Colon (tissue), 2 donors: Measurements from ENCODE around the gene DVL2.
"Not testable (repeated sequence)": the region's sequence is repeated elsewhere in the genome, so short reads cannot be mapped to it uniquely, and the experiment has no call there.

Experiments used
- FAIRE-seq: peaks from 2 replicates; lab custom pipeline; 2012; peaks lifted over from hg19 to GRCh38; lab: Jason Lieb, UNC
- donor health status: control.
- donor health status: control.

DVL2 gene

GRCh38 chr17:7195971-7196370 is 38.3 kb downstream of the DVL2 start:
- FAIRE-seq = no peak

GRCh38 chr17:7192271-7192937 is 41.9 kb downstream of the DVL2 start:
- FAIRE-seq = no peak

DNA sequence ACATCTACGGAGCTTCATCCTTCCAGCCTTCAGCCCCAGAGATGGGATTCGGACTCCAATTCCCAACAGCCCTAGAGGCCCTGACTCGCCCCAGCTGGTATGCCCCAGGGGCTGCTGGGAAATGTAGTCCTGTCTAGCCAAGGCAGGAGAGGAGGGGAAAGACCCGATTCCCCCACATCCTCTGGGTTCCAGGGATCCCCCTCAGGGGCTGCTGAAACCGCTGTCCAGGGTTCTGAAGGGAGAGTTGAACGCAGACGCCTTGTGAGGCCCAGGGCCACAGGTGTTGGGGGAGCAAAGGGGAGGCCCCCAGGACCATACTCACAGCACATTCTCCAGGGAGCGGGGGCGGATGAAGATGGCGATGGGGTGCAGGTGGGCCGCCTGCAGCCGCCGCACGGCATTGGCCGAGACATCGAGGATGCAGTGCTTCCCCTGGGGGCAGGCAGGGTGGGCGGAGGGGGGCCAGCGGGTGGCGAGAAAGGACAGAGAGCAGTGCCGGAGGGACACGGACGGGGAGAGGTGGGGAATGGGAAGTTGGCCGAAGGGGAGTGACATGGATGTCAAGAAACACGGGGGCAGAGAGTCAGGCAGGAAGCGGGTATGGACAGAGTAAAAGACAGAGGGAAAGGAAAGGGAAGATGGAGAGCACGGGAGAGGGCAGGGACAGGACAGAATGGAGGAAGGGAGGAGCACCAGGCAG is 42.6 kb downstream of the DVL2 start:
- no peak for FAIRE-seq

- no peak for FAIRE-seq
Measured at GRCh38 chr17:7191069-7191468, 43.2 kb downstream of the DVL2 start.

DNA sequence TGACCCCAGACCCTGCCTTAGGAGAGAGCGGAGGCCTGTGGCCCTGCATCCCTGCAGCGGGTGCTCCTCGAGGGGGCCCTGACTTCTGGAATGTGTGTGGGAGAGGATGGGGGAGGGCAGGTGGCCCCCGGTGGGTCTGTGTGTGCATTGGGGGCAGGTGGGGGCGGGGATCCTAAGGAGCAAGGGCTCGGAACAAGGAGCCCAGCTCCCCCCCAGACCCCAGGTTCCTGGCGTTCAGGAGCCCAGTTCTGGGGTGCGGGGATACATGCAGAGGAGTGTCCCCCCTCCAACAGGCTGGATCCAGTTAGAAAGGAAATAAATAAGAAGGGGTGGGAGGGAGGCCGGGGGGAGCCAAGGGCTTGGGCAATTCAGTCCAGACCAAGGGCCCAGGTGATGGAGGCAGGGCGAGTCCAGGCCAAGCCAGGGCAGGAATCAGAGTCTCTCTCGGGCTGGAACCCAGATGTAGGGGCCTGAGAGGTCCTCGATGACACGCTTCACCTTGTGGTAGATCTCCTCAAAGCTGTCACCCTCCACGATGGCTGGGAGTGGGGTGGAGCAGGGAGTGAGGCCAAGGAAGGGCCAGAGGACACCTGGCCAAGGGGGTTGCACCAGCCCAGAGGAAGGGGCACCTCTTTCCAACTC is 43.9 kb downstream of the DVL2 start:
- FAIRE-seq = no peak

DNA sequence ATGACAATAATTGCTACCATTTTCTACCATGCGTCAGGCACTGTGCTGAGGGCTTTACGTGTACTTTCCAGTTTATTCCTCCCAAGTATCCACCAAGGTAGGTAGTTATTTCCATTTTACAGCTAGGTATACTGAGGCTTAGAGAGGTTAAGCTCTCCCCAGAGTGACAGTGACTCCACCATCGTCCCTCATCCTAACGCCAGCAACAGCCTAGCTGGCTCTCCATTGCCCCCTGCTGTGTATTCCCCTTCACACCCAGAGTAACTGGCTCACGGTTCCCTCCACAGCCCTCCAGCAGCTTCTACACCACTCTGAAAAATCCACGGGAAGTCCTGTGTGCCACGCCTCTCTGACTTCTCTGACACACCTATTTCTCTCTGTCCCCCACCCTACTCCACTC is 48.1 kb downstream of the DVL2 start:
- no peak for FAIRE-seq

GRCh38 chr17:7184647-7185046 is 49.7 kb downstream of the DVL2 start:
- no peak for FAIRE-seq

GRCh38 chr17:7184091-7184488 is 50.2 kb downstream of the DVL2 start:
- no peak for FAIRE-seq

GRCh38 chr17:7183433-7184090 is 50.8 kb downstream of the DVL2 start:
- FAIRE-seq = no peak

- FAIRE-seq = not testable (repeated sequence)
Measured at GRCh38 chr17:7182101-7182500, 52.2 kb downstream of the DVL2 start.

GRCh38 chr17:7179317-7180254 is 54.7 kb downstream of the DVL2 start, which contains the start of gene ASGR1:
Gene ASGR1 (minus strand): TSS chr17:7179370. CDS start chr17:7178563, 807 bp downstream.
- no peak for FAIRE-seq

GRCh38 chr17:7178973-7179316 is 55.4 kb downstream of the DVL2 start:
- no peak for FAIRE-seq

- no peak for FAIRE-seq
Measured at GRCh38 chr17:7177954-7178477, 56.3 kb downstream of the DVL2 start.

DNA sequence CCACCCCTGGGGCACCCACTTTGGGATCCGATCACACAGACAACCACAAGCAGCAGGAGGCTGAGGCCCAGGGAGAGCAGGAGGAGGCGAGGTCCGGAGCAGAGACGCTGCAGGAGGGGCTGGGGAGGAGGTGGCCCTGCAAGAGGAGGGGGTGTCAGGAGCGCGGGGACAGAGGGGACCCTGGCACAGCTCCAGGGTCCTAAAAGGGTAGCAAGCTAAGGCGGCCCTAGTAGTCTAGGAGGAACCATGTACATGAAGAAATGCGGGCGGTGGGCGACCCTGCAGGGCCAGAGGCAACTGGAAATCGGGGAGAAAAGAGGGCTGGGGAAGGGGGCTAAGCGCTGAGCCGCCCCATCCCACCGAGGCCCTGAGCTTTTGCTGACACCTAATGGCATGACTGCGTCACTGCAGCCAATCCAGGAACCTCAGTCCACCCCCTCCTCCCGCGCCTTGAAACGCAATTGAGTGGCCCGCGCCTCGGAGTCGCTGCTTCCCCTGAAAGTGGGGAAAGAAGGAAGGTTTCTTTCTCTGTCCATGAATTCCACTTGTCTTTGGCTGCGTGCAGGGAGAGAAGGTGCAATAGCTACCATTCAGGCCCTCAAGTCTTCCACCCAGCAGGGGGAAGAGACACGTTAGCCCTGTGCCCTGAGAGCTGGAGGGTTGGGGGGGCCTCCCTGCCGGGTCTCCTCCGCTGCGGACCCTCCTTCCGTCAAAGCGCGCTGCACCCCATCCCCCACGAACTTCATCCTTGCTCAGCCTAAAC is 56.9 kb downstream of the DVL2 start:
- no peak for FAIRE-seq

- no peak for FAIRE-seq
Measured at GRCh38 chr17:7176841-7177190, 57.5 kb downstream of the DVL2 start.

- FAIRE-seq = no peak
Measured at GRCh38 chr17:7176107-7176840, 58.0 kb downstream of the DVL2 start.
